Esophagus squamous epithelium (tissue), 4 donors: ENCODE results near the gene APOL4.

Source experiments
- CTCF ChIP-seq, 6 experiments: fragments of 450-650 bp in 4 of 6; fragments of 200-600 bp in 2 of 6; sonication (generic) in 2 of 6; IDR thresholded peaks; one replicate each; pipeline ENCODE4 v1.5.1; 2016 to 2019; ENCODE audit warnings: antibody characterized with exemption in 6 of 6, mild to moderate bottlenecking in 4 of 6, moderate library complexity in 4 of 6
- POLR2A ChIP-seq, 4 donors: fragments of 450-650 bp; IDR thresholded peaks; one replicate each; pipeline ENCODE4 v1.6.1; 2017; ENCODE audit warnings: antibody characterized with exemption in 4 of 4, mild to moderate bottlenecking in 4 of 4, moderate library complexity in 3 of 4

DNA sequence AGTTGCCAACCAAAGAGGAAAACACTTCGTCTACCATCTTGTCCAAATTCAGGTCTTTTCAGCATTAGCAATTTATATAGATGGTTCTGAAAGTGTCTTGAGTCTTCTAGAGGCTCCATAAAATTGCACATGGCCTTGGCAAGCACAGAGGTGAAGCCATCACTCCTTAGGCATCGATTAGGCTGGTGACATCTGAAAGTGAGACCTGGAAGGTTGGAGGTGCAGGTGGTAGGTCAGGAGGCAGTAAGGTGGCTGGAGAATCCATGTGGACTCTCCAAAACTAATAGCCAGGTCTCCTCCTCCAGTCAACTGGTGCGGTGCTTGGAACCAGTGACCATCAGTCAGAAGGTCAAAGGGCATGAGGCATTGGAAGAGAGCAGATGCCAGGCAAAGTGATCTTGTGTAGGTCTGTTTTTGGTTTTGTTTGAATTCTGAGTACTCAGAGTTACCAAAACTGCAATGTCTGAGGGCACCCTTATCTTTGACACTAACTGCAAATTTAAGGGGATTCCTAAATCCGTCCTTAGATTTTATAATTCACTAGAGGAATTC lies 44.3 kb upstream of the APOL4 start:
- no peak for TF ChIP-seq POLR2A (IDR thresholded peaks at IDR 0.05)
- no peak for TF ChIP-seq CTCF (IDR thresholded peaks at IDR 0.05)
